Ishikawa (cell line): ENCODE measurements around the gene TMEM80.

Experiments used
- TCF12 ChIP-seq: IDR thresholded peaks from 2 replicates; pipeline ENCODE4 v1.6.1; 2012; ENCODE audit warnings: low read depth
- YY1 ChIP-seq: IDR thresholded peaks from 2 replicates; pipeline ENCODE4 v1.6.1; 2012; ENCODE audit warnings: low read depth
- TF ChIP-seq, protein P1 (sequence below): IDR thresholded peaks from 2 replicates; pipeline ENCODE4 v1.6.1; 2012

DNA sequence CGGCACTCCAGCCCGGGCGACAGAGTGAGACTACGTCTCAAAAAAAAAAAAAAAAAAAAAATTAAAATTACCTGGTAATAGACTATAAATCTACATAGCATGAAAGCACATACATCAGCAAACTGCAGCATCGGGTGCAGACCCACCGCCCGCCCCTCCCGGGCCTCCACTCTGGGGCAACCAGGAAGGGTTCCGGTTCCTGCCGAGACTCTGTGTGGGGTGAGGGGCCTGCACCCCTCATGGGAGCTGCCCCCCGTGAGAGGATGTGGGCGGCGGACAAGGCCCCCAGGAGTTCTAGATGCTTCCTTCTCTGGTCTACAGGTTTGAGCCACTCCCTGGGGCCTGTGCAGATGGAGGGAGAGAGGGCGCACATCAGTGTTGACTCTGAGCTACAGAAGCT lies 49.4 kb upstream of the TMEM80 start:
- TF ChIP-seq, protein P1, sequence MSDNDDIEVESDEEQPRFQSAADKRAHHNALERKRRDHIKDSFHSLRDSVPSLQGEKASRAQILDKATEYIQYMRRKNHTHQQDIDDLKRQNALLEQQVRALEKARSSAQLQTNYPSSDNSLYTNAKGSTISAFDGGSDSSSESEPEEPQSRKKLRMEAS, result no peak
- TF ChIP-seq TCF12 (no peak), YY1 (no peak)
